Measurements from ENCODE around the gene SLC16A3. TPM values are rescaled to one million over a fixed set of nuclear protein-coding genes. Genes with fewer than 3 reads are reported as not detected.

SLC16A3 gene
- total and polyA plus RNA-seq, 9 of the 15 experiments (the other 6 are each of a cell fraction or from before 2014, with no cell fraction given), result 0.11 to 5.4 (median 1.2) TPM; not detected in 2

DNA sequence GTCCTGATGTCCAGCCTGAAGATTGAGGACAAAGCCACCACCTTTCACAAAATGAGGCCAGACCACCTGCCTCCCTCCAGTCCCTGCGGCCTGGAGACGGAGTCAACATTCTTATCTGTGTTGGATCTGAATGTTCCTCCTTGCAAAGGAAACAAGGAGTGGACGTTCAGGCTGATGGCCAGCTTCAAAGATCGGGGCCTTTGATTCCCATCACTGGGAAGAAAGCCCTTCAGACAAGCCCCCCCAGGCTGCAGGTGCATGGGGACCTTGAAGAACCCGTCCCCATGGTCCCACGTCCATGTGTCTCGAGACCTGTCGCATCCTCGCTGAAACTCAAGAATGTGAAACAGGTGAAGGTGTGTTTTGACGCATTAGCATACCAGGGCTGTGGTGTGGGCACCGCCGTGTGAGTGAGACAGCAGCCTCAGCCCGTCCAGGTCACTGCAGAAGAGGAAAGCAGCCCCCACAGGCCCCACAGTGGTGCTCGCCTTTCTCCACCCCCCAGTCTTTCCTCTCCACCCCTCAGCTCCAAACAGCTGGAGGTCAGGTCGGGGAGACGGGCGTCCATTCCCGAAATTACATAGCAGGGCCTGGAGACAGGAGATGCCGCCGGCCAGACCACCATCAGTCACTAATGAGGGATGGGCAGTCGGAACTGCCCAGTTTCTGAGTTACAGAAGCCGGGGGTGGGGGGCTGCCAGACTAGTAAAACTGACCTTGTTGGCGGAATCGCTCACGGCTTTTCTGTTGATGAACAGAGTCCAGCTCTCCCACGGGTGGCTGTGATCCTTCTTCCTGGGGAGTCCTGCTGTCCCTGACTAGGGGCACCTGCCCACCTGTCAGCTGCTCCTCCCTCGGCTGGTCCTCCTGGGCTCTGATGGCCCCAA, 45.5 kb downstream of the SLC16A3 start (continued):
- TF ChIP-seq, protein P1, sequence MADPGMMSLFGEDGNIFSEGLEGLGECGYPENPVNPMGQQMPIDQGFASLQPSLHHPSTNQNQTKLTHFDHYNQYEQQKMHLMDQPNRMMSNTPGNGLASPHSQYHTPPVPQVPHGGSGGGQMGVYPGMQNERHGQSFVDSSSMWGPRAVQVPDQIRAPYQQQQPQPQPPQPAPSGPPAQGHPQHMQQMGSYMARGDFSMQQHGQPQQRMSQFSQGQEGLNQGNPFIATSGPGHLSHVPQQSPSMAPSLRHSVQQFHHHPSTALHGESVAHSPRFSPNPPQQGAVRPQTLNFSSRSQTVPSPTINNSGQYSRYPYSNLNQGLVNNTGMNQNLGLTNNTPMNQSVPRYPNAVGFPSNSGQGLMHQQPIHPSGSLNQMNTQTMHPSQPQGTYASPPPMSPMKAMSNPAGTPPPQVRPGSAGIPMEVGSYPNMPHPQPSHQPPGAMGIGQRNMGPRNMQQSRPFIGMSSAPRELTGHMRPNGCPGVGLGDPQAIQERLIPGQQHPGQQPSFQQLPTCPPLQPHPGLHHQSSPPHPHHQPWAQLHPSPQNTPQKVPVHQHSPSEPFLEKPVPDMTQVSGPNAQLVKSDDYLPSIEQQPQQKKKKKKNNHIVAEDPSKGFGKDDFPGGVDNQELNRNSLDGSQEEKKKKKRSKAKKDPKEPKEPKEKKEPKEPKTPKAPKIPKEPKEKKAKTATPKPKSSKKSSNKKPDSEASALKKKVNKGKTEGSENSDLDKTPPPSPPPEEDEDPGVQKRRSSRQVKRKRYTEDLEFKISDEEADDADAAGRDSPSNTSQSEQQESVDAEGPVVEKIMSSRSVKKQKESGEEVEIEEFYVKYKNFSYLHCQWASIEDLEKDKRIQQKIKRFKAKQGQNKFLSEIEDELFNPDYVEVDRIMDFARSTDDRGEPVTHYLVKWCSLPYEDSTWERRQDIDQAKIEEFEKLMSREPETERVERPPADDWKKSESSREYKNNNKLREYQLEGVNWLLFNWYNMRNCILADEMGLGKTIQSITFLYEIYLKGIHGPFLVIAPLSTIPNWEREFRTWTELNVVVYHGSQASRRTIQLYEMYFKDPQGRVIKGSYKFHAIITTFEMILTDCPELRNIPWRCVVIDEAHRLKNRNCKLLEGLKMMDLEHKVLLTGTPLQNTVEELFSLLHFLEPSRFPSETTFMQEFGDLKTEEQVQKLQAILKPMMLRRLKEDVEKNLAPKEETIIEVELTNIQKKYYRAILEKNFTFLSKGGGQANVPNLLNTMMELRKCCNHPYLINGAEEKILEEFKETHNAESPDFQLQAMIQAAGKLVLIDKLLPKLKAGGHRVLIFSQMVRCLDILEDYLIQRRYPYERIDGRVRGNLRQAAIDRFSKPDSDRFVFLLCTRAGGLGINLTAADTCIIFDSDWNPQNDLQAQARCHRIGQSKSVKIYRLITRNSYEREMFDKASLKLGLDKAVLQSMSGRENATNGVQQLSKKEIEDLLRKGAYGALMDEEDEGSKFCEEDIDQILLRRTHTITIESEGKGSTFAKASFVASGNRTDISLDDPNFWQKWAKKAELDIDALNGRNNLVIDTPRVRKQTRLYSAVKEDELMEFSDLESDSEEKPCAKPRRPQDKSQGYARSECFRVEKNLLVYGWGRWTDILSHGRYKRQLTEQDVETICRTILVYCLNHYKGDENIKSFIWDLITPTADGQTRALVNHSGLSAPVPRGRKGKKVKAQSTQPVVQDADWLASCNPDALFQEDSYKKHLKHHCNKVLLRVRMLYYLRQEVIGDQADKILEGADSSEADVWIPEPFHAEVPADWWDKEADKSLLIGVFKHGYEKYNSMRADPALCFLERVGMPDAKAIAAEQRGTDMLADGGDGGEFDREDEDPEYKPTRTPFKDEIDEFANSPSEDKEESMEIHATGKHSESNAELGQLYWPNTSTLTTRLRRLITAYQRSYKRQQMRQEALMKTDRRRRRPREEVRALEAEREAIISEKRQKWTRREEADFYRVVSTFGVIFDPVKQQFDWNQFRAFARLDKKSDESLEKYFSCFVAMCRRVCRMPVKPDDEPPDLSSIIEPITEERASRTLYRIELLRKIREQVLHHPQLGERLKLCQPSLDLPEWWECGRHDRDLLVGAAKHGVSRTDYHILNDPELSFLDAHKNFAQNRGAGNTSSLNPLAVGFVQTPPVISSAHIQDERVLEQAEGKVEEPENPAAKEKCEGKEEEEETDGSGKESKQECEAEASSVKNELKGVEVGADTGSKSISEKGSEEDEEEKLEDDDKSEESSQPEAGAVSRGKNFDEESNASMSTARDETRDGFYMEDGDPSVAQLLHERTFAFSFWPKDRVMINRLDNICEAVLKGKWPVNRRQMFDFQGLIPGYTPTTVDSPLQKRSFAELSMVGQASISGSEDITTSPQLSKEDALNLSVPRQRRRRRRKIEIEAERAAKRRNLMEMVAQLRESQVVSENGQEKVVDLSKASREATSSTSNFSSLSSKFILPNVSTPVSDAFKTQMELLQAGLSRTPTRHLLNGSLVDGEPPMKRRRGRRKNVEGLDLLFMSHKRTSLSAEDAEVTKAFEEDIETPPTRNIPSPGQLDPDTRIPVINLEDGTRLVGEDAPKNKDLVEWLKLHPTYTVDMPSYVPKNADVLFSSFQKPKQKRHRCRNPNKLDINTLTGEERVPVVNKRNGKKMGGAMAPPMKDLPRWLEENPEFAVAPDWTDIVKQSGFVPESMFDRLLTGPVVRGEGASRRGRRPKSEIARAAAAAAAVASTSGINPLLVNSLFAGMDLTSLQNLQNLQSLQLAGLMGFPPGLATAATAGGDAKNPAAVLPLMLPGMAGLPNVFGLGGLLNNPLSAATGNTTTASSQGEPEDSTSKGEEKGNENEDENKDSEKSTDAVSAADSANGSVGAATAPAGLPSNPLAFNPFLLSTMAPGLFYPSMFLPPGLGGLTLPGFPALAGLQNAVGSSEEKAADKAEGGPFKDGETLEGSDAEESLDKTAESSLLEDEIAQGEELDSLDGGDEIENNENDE (IDR thresholded peaks at IDR 0.05; ENCODE audit: low read depth, low read length), result no peak
- TF ChIP-seq ZC3H4 (CRISPR knock-in tag; IDR thresholded peaks at IDR 0.05; ENCODE audit: borderline replicate concordance) (peak; percentile 54; the same call in 1 of the 2 replicates), KDM5B (IDR thresholded peaks at IDR 0.05; ENCODE audit: insufficient replicate concordance, low read depth, low read length) (no peak)
- TF ChIP-seq, protein P2, sequence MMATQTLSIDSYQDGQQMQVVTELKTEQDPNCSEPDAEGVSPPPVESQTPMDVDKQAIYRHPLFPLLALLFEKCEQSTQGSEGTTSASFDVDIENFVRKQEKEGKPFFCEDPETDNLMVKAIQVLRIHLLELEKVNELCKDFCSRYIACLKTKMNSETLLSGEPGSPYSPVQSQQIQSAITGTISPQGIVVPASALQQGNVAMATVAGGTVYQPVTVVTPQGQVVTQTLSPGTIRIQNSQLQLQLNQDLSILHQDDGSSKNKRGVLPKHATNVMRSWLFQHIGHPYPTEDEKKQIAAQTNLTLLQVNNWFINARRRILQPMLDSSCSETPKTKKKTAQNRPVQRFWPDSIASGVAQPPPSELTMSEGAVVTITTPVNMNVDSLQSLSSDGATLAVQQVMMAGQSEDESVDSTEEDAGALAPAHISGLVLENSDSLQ (IDR thresholded peaks at IDR 0.05), result 0 out of 2 replicates have a peak, but pooled peaks have one; percentile 1
